GM10248 (cell line): ENCODE results near the gene GGPS1.

Source experiments
- CTCF ChIA-PET: fragments of 300-600 bp; sonication (Branson Sonifier 250); formaldehyde crosslinking; extraction: SDS; loops from one replicate; lab custom pipeline; 2021; ENCODE audit warnings: antibody characterized with exemption; lab: Yijun Ruan, JAX
- POLR2A ChIA-PET: fragments of 350-650 bp; sonication (Branson Sonifier 250); formaldehyde crosslinking; extraction: SDS; loops from one replicate; lab custom pipeline; 2020; ENCODE audit warnings: antibody characterized with exemption; lab: Yijun Ruan, JAX
- DNase-seq: peaks from one replicate; pipeline ENCODE4 v3.0.0; 2012; ENCODE audit errors: extremely low spot score
- CTCF ChIP-seq: IDR thresholded peaks from 2 replicates; pipeline ENCODE4 v1.5.1; 2012; ENCODE audit warnings: mild to moderate bottlenecking, low read depth; ENCODE audit errors: extremely low read depth, missing control alignments, control extremely low read depth

Gene GGPS1

DNA sequence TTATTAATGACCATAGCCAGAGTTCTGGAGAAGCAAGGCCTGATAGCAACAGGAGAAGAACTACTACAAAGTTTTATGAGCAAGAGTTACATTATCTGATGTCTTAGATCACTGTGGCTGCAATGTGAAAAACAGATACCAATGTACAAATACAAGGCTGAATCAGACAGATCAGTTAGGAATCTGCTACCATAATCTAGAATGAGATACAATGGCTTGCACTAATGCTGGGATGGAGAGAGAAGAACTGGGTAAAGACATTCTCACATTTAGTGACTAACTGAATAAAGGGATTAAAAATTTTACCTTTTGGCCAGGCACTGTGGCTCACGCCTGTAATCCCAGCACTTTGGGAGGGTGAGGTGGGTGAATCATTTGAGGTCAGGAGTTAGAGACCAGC lies 41.7 kb upstream of the GGPS1 start:
- DNase-seq, result no peak
- CTCF ChIA-PET, result no interaction called here
- TF ChIP-seq CTCF, result no peak
- POLR2A ChIA-PET, result no interaction called here

DNA sequence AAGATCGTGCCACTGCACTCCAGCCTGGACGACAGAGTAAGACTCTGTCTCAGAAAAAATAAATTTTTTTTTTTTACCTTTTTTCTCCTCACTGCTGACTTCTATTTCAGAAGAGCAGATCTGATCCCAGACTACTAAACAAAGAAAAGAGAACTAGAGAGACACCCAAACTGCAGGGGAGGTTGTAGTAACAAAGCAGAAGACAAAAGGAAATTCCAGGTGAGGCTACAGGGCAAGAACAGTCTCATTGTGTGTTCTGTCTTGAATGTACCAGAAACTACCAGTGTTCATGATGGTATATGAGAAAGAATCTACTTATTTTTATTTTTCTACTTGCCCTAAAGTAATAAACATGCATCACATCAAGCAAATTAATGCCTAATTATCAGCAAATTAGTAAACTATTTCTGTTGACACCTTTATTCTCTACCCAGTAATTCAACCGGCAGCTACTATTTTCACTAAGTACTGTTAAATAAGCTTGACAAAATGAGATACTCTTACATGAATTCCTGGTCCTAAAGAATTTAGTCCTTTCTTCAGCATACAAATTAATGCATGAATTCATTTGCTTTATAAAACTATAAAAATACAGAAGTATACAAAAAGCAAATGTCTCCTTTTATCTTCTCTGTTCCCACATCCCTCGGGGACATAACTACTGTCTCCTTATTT lies 41.0 kb upstream of the GGPS1 start:
- POLR2A ChIA-PET, result no interaction called here
- DNase-seq, result no peak
- CTCF ChIA-PET, result interaction anchor here (2.4 to 2.7 kb wide), 2 partner anchors 11 to 14 kb away, joined by 8 to 10 read pairs; no protein-coding TSS in a partner anchor
- TF ChIP-seq CTCF, result no peak

DNA sequence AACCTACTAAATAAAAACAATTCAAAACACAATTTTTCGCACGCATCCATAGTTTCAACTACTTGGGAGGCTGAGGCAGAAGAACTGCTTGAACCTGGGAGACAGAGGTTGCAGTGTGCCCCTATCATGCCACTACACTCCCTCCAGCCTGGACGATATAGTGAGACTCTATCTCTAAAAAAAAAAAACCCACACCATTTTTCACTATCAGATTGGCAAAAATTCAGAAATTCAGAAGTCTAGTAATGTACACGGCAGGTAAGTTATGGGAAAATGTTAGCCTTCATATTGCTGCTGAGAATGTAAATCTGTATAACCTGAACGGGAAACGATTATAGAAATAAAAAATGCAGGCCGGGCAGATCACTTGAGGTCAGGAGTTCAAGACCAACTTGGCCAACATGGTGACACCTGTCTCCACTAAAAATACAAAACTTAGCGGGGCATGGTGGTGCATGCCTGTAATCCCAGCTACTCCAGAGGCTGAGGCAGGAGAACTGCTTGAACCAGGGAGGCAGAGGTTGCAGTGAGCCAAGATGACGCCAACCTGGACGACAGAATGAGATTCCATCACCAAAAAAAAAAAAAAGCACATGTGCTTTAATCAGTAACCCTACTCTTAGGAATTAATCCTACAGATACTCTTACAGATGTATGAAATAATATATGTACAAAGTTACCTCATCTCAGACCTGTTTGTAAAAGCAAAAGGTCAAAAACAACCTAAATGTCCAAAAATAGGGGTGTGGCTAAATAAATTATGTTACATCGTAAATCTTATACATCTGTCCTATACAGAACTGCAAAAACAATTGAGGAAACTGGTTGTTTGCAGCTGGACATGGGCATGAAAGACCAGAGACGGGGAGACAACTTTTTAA lies 38.3 kb upstream of the GGPS1 start:
- DNase-seq, result no peak
- CTCF ChIA-PET, result interaction anchor here (2.7 kb wide), 1 partner anchor 14 kb away, joined by 10 read pairs; no protein-coding TSS in a partner anchor
- no peak for TF ChIP-seq CTCF
- POLR2A ChIA-PET, result no interaction called here

DNA sequence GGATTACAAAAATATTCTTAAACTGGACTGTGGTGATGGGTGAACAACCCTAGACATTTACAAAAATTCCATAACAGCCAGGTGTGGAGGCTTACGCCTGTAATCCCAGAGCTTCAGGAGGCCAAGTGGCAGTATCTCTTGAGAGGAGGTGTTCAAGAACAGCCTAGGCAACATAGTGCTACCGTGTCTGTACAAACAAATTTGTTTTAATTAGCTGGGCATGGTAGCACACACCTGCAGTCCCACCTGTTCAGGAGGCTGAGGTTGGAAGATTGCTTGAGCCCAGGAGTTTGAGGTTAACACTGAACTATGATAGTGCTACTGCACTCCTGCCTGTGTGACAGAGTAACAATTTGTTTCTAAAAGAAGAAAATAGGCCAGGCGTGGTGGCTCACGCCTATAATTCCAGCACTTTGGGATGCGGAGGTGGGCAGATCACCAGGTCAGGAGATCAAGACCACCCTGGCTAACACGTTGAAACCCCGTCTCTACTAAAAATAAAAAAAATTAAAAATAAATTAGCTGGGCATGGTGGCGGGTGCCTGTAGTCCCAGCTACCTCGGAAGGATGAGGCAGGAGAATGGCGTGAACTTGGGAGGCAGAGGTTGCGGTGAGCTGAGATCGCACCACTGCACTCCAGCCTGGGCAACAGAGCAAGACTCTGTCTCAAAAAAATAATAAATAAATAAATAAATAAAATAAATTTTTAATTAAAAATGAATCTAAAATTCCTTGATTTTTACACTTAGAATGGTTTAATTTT lies 37.4 kb upstream of the GGPS1 start:
- ChIA-PET CTCF (no interaction called here), POLR2A (no interaction called here)
- no peak for TF ChIP-seq CTCF
- DNase-seq, result no peak

DNA sequence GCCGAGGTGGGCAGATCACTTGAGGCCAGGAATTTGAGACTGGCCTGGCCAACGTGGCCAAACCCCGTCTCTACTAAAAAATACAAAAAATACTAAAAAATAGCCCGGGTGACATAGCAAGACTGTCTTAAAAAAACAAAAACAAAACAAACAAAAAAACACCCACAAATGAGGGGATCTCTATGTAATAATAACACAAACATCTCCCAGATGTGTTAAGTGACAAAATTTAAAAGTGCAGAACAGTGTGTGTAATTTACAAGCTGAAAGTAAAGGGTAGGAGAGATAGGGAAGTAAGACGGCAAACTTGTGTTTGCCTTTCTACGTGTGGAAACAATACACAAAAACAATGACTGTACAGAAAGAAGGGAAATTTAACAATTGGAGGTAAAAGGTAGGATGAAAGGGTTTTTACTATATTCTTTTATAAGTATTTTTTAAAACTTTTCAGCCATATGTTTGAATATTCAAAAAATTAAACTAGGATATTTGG lies 36.7 kb upstream of the GGPS1 start:
- POLR2A ChIA-PET, result no interaction called here
- CTCF ChIA-PET, result no interaction called here

More for the DNA sequence above, 36.7 kb upstream of the GGPS1 start:
- no peak for TF ChIP-seq CTCF
- no peak for DNase-seq
